Vagina (tissue), 2 donors: ENCODE results near the gene GPX8. TPM values are rescaled to one million over a fixed set of nuclear protein-coding genes. Genes with fewer than 3 reads are reported as not detected.
A peak's percentile ranks its signal among the peaks of the same experiment; 100 is the strongest.

Source experiments
- DNase-seq, 2 donors: peaks; one replicate each; pipeline ENCODE4 v3.0.0-alpha.2; 2017; ENCODE audit errors: extremely low spot score in 2 of 2
- H3K27ac ChIP-seq: fragments of 200-600 bp; sonication (generic); one replicate; pipeline ENCODE4 v1.5.1; 2019
- H3K27me3 ChIP-seq: fragments of 200-600 bp; sonication (generic); one replicate; pipeline ENCODE4 v1.5.1; 2019
- H3K36me3 ChIP-seq, 2 donors: fragments of 200-600 bp; sonication (generic); one replicate each; pipeline ENCODE4 v1.5.1; 2017 to 2019
- H3K4me1 ChIP-seq: fragments of 200-600 bp; sonication (generic); one replicate; pipeline ENCODE4 v1.5.1; 2019
- H3K4me3 ChIP-seq, 2 donors: fragments of 200-600 bp; sonication (generic); 1 replicate in 1 of 2; 2 replicates in 1 of 2; pipeline ENCODE4 v1.5.1; 2016 to 2019
- H3K9me3 ChIP-seq: fragments of 200-600 bp; sonication (generic); one replicate; pipeline ENCODE4 v1.5.1; 2019
- POLR2A ChIP-seq, 2 donors: fragments of 450-650 bp; IDR thresholded peaks; one replicate each; pipeline ENCODE4 v1.6.1; 2017; ENCODE audit warnings: antibody characterized with exemption in 2 of 2, mild to moderate bottlenecking in 2 of 2, moderate library complexity in 2 of 2
- POLR2AphosphoS5 ChIP-seq, 2 donors: sonication (generic); formaldehyde crosslinking; IDR thresholded peaks; one replicate each; pipeline ENCODE4 v1.9.0; 2017; ENCODE audit warnings: antibody characterized with exemption in 2 of 2, mild to moderate bottlenecking in 2 of 2, low read depth in 1 of 2; ENCODE audit not compliant: insufficient read depth in 1 of 2
- intact Hi-C: fragments of 100-400 bp; cut with DNase I; formaldehyde crosslinking; loops from one replicate; pipeline ENCODE4 v1.15.1; 2023
- total RNA-seq: library from RNA; depleted of rRNA; stranded (reverse); fragments of >200 nt; gene quantifications from one replicate; pipeline ENCODE4 v1.2.3, GENCODE V29; 2016
- TF ChIP-seq, protein P1 (sequence below), 3 experiments: fragments of 450-650 bp in 2 of 3; fragments of 200-600 bp in 1 of 3; sonication (generic) in 1 of 3; IDR thresholded peaks; one replicate each; pipeline ENCODE4 v1.5.1; 2017 to 2019; ENCODE audit warnings: antibody characterized with exemption in 3 of 3, mild to moderate bottlenecking in 2 of 3, moderate library complexity in 2 of 3

The GPX8 gene
- total RNA-seq, 1 donor from 2014 or later, result 22.1 TPM

DNA sequence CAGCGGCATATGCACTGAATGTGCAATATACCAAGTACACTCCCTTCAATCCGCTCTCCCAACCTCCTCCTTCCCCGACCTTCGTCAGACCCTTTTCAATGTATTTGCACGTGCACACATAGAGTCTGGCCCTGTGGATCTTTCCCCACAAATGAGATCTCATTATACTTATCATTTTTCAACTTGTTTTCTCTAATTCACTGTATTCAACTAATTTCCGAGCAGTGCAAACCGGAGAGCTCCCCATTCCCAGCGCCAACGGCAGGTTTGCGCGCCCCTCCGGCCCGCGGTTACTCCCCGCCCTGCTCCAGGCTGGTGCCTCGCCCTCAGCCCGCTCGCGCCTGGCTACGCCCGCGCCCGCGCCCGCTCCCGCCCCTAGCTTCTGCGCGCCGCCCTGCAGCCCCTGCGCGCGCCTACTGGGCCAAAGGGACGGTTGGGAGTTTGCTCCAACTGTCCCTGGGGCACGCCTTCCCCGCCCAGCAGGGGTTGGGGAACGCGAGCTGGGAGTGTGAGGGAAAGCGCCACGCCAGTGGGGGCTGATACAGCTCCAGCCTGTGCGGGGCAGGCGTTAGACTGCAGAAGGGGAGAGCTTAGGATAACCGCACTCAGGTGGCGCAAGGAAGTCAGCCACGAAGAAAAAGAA lies 16.3 kb downstream of the GPX8 start:
- no peaks in the 10 kb centered on the region for H3K9me3 ChIP-seq
- intact Hi-C loops, result no loop called here
- no peak for DNase-seq
- H3K4me1 ChIP-seq, result peaks cover 25% of the 10 kb centered on the region
- H3K36me3 ChIP-seq, result no peaks in the 10 kb centered on the region
- H3K4me3 ChIP-seq, result peak overlapping the region; percentile 6 to 20
- H3K27me3 ChIP-seq, result no peaks in the 10 kb centered on the region
- no peak overlapping the region for H3K27ac ChIP-seq
- TF ChIP-seq POLR2AphosphoS5 (IDR thresholded peaks at IDR 0.05; ENCODE audit: insufficient read depth in 1 of 2, low read depth in 1 of 2) (no peak), POLR2A (IDR thresholded peaks at IDR 0.05) (no peak)
- TF ChIP-seq, protein P1, sequence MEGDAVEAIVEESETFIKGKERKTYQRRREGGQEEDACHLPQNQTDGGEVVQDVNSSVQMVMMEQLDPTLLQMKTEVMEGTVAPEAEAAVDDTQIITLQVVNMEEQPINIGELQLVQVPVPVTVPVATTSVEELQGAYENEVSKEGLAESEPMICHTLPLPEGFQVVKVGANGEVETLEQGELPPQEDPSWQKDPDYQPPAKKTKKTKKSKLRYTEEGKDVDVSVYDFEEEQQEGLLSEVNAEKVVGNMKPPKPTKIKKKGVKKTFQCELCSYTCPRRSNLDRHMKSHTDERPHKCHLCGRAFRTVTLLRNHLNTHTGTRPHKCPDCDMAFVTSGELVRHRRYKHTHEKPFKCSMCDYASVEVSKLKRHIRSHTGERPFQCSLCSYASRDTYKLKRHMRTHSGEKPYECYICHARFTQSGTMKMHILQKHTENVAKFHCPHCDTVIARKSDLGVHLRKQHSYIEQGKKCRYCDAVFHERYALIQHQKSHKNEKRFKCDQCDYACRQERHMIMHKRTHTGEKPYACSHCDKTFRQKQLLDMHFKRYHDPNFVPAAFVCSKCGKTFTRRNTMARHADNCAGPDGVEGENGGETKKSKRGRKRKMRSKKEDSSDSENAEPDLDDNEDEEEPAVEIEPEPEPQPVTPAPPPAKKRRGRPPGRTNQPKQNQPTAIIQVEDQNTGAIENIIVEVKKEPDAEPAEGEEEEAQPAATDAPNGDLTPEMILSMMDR (IDR thresholded peaks at IDR 0.05), result no peak

DNA sequence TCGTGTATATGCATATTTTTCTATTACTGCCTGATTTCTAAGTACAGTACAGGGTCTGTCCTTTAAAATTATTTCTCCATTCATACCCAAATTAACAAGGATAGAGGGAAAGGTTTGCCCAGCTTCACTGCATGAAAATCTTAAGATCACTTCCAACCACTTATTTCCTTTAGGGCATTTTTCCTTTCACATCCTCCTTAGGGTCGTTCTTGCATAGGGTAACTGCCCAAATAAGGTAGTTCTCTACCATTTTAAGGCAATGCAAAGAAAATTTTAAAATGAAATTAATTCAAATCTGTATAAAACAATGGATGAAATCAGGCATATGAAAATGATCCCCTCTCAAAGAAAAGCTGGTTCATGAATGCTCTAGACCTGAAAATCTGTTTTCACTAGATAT lies 17.1 kb downstream of the GPX8 start:
- intact Hi-C loops, result no loop called here
- Histone ChIP-seq H3K4me3 (no peak overlapping the region), H3K9me3 (no peaks in the 10 kb centered on the region), H3K36me3 (no peaks in the 10 kb centered on the region), H3K4me1 (peaks cover 23% of the 10 kb centered on the region), H3K27ac (no peak overlapping the region), H3K27me3 (no peaks in the 10 kb centered on the region)
- DNase-seq, result no peak
- TF ChIP-seq POLR2A (IDR thresholded peaks at IDR 0.05) (no peak), POLR2AphosphoS5 (IDR thresholded peaks at IDR 0.05; ENCODE audit: insufficient read depth in 1 of 2, low read depth in 1 of 2) (no peak)
- TF ChIP-seq, protein P1 (IDR thresholded peaks at IDR 0.05), result no peak

DNA sequence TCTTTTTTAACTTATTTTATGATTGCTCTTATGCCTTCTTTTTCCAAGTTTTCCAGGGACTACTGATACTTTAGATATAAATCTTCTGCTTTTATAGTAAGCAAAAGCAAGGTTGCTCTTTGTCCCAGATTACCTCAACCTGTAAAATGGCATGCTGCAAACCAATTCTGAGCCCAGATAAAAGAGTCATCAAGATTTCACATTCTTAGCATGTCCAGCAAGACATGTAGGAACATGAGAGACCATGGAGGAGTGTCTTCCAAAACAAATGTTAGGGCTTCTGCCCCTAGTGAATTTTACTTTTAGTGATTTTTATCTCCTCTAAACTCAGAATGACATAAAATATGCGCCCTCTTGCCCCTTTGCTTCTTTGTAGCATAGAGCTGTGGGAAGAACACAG lies 20.0 kb downstream of the GPX8 start:
- H3K36me3 ChIP-seq, result no peaks in the 10 kb centered on the region
- H3K9me3 ChIP-seq, result no peaks in the 10 kb centered on the region
- TF ChIP-seq, protein P1 (IDR thresholded peaks at IDR 0.05), result no peak
- no peak for TF ChIP-seq POLR2A (IDR thresholded peaks at IDR 0.05)
- TF ChIP-seq POLR2AphosphoS5 (IDR thresholded peaks at IDR 0.05; ENCODE audit: insufficient read depth in 1 of 2, low read depth in 1 of 2), result no peak
- H3K4me1 ChIP-seq, result peaks cover 6% of the 10 kb centered on the region
- intact Hi-C loops, result no loop called here
- no peak for DNase-seq
- no peaks in the 10 kb centered on the region for H3K27me3 ChIP-seq
- no peak overlapping the region for H3K27ac ChIP-seq
- no peak overlapping the region for H3K4me3 ChIP-seq

DNA sequence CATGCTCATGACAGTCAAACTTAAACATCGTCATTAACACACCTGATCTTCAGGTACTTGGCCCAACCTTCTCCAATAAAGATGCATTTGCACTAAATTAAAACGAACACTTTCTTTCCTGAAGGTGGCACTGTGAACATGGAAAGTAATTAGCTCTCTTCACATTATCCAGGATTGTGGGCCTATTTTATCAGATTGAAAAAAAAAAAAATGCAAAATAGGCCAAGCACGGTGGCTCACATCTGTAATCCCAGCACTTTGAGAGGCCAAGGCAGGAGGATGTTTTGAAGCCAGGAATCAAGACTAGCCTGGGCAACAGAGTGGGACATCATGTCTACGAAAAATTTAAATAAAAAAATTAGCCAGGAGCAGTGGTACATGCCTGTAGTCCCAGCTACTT lies 27.4 kb downstream of the GPX8 start:
- H3K4me1 ChIP-seq, result no peaks in the 10 kb centered on the region
- H3K27me3 ChIP-seq, result no peaks in the 10 kb centered on the region
- no peak overlapping the region for H3K27ac ChIP-seq
- no peak for TF ChIP-seq POLR2AphosphoS5 (IDR thresholded peaks at IDR 0.05; ENCODE audit: insufficient read depth in 1 of 2, low read depth in 1 of 2)
- TF ChIP-seq POLR2A (IDR thresholded peaks at IDR 0.05), result no peak
- H3K9me3 ChIP-seq, result no peaks in the 10 kb centered on the region
- DNase-seq, result no peak
- no peak overlapping the region for H3K4me3 ChIP-seq
- intact Hi-C loops, result no loop called here
- no peaks in the 10 kb centered on the region for H3K36me3 ChIP-seq

DNA sequence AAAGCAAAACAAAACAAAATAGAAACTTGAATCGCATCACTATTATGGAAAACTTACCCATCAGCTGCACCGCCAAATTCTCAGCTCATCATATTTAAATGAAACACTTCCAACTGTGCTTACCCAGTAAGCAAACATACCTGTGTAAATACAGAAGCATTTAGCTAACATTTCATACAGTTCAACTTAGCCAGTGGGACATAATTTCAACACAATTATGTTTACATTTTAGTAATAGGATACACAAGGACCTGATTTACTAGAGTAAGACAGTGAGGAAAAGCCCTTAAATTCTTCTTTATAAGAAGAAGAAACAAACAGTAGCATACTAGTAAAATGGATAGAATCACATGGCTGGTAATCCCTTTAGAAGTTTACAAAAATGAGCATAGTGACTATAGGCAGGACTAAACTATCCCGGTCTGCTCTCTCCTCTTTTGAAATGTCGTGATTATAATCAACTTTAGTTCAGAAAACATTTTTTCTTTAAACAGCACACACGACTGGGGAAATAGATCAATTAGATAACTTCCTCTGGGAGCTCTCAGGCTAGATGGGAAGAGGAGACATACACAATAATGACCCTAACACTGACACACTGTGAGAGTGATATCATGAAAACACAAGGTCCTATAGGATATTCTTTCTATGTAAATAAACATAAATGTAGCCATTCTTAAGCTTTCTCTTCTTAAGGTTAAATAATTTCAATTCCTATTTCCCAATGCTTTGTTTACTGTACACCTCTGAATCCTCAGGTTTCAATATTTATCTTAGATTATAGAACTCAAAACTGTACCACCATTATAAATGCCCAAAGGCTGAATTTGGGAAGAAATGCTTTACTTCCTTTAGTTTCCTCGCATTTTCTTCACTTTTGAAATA lies 28.9 kb downstream of the GPX8 start:
- Histone ChIP-seq H3K9me3 (no peaks in the 10 kb centered on the region), H3K36me3 (no peaks in the 10 kb centered on the region), H3K27ac (no peak overlapping the region), H3K4me3 (no peak overlapping the region), H3K4me1 (no peaks in the 10 kb centered on the region), H3K27me3 (no peaks in the 10 kb centered on the region)
- intact Hi-C loops, result no loop called here
- DNase-seq, result no peak
- TF ChIP-seq POLR2A (IDR thresholded peaks at IDR 0.05) (no peak), POLR2AphosphoS5 (IDR thresholded peaks at IDR 0.05; ENCODE audit: insufficient read depth in 1 of 2, low read depth in 1 of 2) (no peak)
- TF ChIP-seq, protein P1 (IDR thresholded peaks at IDR 0.05), result no peak
